Measurements from ENCODE around the gene THBS1.
A peak's percentile ranks its signal among the peaks of the same experiment; 100 is the strongest.

THBS1 gene

GRCh38 chr15:39583596-39584265 lies 2.9 kb downstream of the THBS1 start:
- Histone ChIP-seq H3K27ac (replicated peaks) (no peak overlapping the region), H3K27me3 (ENCODE audit: insufficient read depth, poor library complexity, severe bottlenecking) (peaks cover 12% of the 10 kb centered on the region), H3K4me3 (replicated peaks; ENCODE audit: insufficient read depth, low read length) (no peak overlapping the region)
- peak in 1 of 2 experiments; percentile 21 for DNase-seq (ENCODE audit: low read depth in 1 of 2, low spot score in 1 of 2)
- TF ChIP-seq POLR2AphosphoS5 (IDR thresholded peaks at IDR 0.05; ENCODE audit: low read depth) (no peak), REST (IDR thresholded peaks at IDR 0.05; ENCODE audit: insufficient replicate concordance, low read depth) (no peak), SPI1 (IDR thresholded peaks at IDR 0.05; ENCODE audit: borderline replicate concordance, low read depth) (no peak), GABPA (IDR thresholded peaks at IDR 0.05; ENCODE audit: low read depth) (no peak)
- TF ChIP-seq, protein P1, sequence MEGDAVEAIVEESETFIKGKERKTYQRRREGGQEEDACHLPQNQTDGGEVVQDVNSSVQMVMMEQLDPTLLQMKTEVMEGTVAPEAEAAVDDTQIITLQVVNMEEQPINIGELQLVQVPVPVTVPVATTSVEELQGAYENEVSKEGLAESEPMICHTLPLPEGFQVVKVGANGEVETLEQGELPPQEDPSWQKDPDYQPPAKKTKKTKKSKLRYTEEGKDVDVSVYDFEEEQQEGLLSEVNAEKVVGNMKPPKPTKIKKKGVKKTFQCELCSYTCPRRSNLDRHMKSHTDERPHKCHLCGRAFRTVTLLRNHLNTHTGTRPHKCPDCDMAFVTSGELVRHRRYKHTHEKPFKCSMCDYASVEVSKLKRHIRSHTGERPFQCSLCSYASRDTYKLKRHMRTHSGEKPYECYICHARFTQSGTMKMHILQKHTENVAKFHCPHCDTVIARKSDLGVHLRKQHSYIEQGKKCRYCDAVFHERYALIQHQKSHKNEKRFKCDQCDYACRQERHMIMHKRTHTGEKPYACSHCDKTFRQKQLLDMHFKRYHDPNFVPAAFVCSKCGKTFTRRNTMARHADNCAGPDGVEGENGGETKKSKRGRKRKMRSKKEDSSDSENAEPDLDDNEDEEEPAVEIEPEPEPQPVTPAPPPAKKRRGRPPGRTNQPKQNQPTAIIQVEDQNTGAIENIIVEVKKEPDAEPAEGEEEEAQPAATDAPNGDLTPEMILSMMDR (IDR thresholded peaks at IDR 0.05; ENCODE audit: insufficient read depth, low read length), result no peak

DNA sequence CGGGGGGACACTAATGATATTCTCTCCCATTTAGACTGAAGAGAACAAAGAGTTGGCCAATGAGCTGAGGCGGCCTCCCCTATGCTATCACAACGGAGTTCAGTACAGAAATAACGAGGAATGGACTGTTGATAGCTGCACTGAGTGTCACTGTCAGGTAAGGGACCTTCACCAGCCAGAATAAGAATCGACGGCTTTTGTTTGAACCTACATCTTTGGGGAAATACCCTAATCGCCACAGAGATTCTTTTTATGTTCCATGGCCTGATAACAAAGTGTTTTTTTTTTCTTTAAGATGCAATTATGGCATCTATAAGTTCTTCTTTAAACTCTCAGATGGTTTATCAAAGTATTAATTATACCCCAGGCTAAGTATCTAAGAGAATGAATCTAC lies 3.4 kb downstream of the THBS1 start:
- TF ChIP-seq POLR2AphosphoS5 (IDR thresholded peaks at IDR 0.05; ENCODE audit: low read depth) (no peak), SPI1 (IDR thresholded peaks at IDR 0.05; ENCODE audit: borderline replicate concordance, low read depth) (no peak), GABPA (IDR thresholded peaks at IDR 0.05; ENCODE audit: low read depth) (no peak), REST (IDR thresholded peaks at IDR 0.05; ENCODE audit: insufficient replicate concordance, low read depth) (no peak)
- TF ChIP-seq, protein P1 (IDR thresholded peaks at IDR 0.05; ENCODE audit: insufficient read depth, low read length), result no peak
- no peak overlapping the region for H3K4me3 ChIP-seq (replicated peaks; ENCODE audit: insufficient read depth, low read length)
- H3K27ac ChIP-seq (replicated peaks), result no peak overlapping the region
- peaks cover 12% of the 10 kb centered on the region for H3K27me3 ChIP-seq (ENCODE audit: insufficient read depth, poor library complexity, severe bottlenecking)
- DNase-seq (ENCODE audit: low read depth in 1 of 2, low spot score in 1 of 2), result no peak

GRCh38 chr15:39584662-39585388 lies 3.9 kb downstream of the THBS1 start:
- Histone ChIP-seq H3K27me3 (ENCODE audit: insufficient read depth, poor library complexity, severe bottlenecking) (peaks cover 12% of the 10 kb centered on the region), H3K4me3 (replicated peaks; ENCODE audit: insufficient read depth, low read length) (no peak overlapping the region), H3K27ac (replicated peaks) (no peak overlapping the region)
- no peak for TF ChIP-seq REST (IDR thresholded peaks at IDR 0.05; ENCODE audit: insufficient replicate concordance, low read depth)
- TF ChIP-seq POLR2AphosphoS5 (IDR thresholded peaks at IDR 0.05; ENCODE audit: low read depth), result no peak
- TF ChIP-seq GABPA (IDR thresholded peaks at IDR 0.05; ENCODE audit: low read depth), result no peak
- TF ChIP-seq SPI1 (IDR thresholded peaks at IDR 0.05; ENCODE audit: borderline replicate concordance, low read depth), result no peak
- TF ChIP-seq, protein P1 (IDR thresholded peaks at IDR 0.05; ENCODE audit: insufficient read depth, low read length), result no peak
- no peak for DNase-seq (ENCODE audit: low read depth in 1 of 2, low spot score in 1 of 2)

Data from HL-60 (cell line).